GM19328 (cell line): Measurements from ENCODE around the gene SPTBN4.
"Not testable (repeated sequence)": the region's sequence is repeated elsewhere in the genome, so short reads cannot be mapped to it uniquely, and the experiment has no call there.

Experiments used
- ATAC-seq: cut with Tn5 transposase; IDR thresholded peaks from one replicate; pipeline ENCODE4 v1.9.1; 2021; ENCODE audit warnings: mild to moderate bottlenecking, moderate library complexity; ENCODE audit not compliant: unreplicated experiment

SPTBN4 gene

DNA sequence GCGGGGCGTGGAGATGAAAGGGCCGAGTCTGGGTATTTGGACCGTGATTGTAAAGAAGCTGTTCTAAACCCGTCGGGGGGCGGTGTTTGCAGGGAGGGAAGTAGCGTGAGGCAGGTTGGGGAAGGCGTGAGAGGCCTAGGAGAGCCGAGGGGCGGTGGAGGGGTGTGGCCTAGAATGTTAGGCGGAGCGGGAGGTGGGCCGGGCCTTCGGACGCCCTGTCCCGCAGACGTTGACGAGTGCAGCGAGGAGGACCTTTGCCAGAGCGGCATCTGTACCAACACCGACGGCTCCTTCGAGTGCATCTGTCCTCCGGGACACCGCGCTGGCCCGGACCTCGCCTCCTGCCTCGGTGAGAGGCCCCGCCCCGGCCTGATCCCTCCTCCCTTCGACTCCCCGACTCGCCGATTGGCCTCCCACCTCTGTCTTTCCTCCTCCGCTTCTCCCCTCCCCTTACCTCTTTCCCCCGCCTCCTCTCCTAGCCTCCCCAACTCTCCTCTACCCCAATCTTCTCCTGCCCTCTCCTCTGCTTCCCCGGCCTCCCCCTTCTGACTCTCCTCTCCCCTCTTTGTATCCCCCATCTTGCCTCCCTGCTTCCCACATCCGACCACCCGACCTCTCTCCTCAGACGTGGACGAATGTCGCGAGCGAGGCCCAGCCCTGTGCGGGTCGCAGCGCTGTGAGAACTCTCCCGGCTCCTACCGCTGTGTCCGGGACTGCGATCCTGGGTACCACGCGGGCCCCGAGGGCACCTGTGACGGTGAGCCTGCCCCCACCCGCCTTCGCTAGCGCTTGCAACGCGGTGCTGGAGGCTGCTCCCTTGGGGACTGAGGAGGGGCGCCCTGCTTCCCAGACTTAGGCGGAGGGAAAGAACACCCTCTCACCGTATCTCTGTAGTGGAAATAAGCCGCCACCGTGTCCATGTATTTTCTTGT is 147.2 kb downstream of the SPTBN4 start:
- no peak for ATAC-seq

DNA sequence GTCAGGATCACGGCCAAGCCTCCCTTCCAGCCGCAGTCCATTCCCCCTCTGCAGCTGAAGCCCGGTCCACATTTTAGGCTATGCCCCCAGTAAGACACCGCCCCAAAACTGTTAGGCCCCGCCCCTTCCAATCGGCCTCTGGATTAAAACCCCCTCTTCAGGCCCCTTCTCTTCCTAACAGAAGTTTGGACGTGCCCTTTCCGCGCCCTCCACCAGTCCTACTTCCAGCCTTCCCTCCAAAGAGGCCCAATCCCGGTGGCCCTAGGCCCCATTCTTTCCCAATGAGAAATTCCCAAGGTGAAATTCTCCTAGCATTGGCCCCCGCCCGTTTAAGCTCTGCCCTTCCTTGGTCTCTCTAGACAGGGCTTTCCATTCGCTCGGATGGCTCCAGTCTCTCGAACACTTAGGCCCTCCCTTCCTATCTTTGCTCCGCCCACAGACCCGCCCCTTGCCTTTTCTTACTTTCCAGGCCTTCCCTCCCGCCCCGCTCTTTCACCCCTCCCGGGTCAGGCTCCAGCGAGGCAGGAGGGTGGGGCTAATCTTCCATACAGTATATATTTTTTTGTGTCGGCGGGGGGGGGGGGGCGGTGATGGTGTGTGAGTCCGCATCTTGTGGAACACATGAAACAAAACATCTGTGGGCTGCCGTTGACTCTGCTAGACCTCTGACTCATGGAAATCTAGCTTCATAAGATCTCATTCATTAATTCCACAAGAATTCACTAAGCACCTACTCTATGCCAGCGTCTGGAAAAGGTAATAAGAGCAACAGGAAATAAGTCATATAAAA is 148.0 kb downstream of the SPTBN4 start:
- no peak for ATAC-seq

DNA sequence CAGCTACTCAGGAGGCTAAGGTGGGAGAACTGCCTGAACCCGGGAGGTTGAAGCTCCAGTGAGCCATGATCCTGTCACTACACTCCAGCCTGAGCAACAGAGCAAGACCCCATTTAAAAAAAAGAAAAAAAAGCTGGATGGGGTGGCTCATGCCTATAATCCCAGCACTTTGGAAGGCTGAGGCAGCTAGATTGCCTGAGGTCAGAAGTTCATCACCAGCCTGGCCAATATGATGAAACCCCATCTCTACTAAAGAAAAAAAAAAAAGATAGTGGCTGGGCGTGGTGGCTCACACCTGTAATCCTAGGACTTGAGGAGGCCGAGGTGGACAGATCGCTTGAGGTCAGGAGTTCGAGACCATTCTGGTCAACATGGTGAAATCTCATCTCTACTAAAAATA is 149.4 kb downstream of the SPTBN4 start:
- no peak for ATAC-seq

DNA sequence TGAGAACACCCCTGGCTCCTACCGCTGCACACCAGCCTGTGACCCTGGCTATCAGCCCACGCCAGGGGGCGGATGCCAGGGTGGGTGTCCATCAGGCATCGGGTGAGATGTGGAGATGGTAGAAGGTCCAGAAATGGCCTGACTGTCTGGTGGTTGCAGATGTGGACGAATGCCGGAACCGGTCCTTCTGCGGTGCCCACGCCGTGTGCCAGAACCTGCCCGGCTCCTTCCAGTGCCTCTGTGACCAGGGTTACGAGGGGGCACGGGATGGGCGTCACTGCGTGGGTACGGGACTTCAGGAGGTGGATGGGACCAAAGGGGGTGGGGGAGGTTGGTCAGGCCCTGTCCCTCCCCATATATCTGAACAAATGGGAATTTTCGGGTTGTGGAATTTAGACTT is 150.1 kb downstream of the SPTBN4 start:
- ATAC-seq: no peak

DNA sequence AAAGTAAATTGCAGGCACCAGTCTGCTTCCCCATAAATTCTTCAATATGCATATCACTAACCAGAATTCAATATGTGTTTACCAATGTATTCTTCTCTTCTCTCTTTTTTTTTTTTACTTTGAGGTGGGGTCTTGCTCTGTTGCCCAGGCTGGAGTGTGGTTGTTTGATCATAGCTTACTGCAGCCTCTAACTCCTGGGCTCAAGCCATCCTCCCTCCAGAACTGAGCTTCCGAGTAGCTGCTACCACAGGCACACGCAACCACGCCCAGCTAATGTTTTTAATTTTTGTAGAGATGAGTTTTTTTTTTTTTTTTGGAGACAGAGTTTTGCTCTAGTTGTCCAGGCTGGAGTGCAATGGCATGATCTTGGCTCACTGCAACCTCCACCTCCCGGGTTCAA is 151.2 kb downstream of the SPTBN4 start:
- ATAC-seq: no peak

DNA sequence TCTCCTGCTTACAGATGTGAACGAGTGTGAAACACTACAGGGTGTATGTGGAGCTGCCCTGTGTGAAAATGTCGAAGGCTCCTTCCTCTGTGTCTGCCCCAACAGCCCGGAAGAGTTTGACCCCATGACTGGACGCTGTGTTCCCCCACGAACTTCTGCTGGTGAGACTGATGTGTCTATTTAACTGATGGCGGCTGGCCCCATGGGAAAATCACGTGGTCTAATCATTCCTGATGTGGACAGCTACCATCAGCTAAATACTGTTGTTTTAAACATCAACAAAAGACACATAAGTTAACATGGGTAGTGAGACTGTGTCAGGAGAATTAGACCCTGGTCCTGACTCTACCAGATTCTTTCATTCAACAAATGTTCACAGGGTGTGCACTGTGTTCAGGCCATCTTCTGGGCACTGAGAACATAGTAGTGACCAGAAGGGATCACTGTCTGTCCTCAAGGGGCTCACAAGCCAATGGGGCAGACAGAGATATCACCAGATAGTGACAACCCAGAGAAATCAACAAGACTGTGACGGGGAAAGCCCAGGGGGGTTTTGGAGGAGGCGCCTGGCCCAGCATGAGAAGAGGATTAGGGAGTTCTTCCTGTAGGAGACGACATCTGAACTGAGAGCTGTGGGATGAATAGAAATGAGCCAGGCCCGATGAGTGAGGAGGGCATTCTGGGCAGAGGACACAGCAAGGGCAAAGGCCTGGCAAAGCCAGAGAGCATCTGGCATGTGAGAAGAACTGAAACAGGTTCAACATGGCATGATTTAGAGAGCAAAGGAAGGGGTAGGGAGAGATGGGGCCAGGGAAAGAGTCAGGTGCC is 152.7 kb downstream of the SPTBN4 start:
- ATAC-seq: no peak

DNA sequence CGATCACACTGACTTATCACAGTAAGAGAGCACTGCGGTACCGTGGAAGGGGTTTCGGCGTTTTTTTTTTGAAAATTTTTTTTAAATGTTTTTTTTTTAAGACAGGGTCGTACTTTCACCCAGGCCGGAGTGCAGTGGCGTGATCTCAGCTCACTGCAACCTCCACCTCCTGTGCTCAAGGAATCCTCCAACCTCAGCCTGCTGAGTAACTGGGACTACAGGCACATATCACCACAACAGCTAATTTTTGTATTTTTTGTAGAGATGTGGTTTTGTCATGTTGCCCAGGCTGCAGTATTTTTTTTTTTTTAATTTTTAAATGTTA is 153.3 kb downstream of the SPTBN4 start:
- no peak for ATAC-seq

DNA sequence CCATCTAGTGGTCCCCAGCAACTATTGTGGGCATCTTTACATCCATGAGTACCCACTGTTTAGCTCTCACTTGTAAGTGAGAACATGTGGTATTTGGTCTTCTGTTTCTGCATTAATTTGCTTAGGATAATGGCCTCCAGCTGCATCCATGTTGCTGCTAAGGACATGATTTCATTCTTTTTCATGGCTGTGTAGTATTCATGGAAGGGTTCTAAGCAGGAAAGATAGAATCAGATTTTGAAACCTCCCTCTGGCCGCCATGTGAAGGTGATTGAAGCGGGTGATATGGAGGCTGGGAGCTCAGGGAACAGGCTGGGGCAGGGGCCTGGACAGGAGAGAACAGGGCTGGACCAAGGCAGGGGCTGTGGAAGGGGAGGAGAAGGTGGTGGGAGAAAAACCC is 154.5 kb downstream of the SPTBN4 start:
- ATAC-seq: no peak

DNA sequence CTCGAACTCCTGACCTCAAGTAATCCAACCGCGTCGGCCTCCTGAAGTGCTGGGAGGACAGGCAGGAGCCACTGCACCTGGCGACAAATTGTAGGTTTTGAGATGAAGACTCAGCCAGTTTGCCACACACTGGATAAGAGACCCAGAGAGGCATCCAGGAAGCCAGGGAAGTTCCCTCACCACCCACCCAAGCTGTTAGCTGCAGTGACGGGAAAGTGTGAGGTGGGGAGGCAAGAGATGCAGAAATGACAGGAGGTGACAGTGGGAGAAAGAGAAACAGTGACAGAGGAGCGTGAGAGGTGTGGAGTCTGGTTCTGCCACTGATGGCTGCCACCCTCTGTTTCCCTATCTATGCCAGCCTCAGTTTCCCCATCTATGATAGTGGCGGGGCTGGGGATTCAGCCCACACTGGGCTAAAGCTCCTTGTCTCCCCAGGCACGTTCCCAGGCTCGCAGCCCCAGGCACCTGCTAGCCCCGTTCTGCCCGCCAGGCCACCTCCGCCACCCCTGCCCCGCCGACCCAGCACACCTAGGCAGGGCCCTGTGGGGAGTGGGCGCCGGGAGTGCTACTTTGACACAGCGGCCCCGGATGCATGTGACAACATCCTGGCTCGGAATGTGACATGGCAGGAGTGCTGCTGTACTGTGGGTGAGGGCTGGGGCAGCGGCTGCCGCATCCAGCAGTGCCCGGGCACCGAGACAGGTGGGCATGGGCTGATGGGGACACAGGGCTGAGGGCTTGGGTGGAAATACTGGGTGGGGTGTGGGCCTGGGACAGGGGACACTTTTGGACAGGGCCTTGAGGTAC is 155.4 kb downstream of the SPTBN4 start:
- ATAC-seq: no peak

DNA sequence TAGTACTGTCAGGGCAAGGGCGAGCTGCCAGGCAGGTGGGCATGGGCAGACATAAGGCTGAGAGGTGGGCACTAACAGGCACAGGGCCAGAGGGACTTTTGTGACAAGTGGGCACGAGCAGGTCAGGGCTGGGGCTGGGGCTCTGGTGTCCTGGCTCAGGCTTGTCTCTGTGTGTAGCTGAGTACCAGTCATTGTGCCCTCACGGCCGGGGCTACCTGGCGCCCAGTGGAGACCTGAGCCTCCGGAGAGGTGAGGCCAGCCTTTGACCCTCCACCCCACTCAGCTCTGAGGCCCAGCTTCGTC is 155.9 kb downstream of the SPTBN4 start:
- no peak for ATAC-seq

DNA sequence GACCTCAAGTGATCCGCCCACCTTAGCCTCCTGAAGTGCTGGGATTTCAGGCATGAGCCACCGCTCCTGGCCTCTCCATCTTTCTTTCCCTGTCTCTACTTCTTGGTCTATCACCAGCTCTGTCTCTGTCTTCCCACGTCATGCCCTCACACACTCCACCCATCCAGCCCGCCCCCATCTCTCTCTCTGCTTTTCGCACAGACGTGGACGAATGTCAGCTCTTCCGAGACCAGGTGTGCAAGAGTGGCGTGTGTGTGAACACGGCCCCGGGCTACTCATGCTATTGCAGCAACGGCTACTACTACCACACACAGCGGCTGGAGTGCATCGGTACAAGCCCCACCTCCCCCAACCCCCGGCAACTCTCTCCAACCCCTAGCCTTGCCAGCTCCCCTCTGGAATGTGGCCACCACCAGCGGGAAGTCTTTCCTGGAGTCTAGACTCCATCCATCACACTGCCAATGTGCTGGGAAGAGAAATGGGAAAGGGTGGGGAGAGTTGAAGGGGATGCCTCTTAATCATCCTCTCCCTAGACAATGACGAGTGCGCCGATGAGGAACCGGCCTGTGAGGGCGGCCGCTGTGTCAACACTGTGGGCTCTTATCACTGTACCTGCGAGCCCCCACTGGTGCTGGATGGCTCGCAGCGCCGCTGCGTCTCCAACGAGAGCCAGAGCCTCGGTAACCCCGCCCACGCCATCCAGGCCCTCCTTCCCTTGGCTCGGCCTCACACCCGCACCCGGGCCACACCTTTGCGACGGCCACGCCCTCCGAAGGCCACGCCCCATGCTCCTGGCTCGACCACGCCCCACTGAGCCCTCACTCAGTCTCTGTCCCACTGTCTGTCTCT is 156.8 kb downstream of the SPTBN4 start:
- ATAC-seq: no peak

DNA sequence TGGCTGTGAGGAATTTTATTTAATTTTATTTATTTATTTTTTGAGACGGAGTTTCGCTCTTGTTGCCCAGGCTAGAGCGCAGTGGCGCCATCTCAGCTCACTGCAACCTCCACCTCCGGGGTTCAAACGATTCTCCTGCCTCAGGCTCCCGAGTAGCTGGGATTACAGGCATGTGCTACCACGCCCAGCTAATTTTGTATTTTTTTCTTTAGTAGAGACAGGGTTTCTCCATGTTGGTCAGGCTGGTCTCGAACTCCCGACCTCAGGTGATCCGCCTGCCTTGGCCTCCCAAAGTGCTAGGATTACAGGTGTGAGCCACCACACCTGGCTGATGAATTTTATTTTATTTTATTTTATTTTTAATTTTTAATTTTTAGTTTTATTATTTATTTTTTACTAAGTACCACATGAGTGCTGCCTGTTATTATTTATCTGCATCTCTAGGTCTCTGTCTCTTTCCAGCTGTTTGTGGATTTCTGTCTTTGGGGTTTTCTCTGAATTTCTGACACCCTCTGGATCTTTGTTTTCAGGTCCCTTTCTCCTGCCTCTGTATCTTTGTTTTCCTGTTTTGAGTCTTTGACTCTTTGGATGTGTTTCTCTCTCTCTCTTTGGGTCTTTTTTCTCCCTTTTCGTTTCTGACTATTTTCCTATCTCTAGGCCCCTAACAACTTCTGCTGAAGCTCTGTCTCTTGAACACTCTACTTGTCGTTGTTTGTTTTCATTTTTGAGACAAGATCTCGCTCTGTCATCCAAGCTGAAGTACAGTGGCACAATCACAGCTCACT is 157.8 kb downstream of the SPTBN4 start:
- ATAC-seq: not testable (repeated sequence)

DNA sequence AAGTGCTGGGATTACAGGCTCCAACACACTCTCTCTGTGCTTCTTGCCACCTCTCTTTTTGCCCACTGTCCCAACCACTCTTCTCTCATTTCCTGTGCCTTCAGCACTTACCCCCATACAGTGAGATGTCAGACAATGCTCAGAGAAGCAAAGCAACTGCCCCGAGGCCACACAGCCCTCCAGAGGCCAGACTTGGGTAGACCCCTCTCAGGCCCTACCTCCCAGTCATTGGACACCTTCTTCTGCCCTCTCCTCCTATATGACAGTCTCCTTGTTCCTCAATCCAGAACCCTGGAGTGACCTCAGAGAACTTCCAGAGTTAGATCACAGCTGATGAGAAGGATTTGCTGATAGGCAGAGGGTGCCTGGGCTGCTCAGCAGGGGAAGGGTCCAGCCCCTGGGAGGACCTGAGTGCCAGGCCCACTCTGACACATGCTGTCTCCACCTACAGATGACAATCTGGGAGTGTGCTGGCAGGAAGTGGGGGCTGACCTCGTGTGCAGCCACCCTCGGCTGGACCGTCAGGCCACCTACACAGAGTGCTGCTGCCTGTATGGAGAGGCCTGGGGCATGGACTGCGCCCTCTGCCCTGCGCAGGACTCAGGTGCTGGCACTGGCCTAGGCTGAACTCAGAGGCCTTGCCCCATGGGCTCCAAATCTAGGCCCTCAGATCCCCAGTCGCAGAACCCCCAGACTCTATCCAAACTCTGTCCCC is 158.8 kb downstream of the SPTBN4 start:
- ATAC-seq: no peak
